Neural progenitor cell (in vitro differentiated cells): ENCODE results near the gene KRT39. TPM values are rescaled to one million over a fixed set of nuclear protein-coding genes. Genes with fewer than 3 reads are reported as not detected.

Source experiments
- DNase-seq: peaks from one replicate; pipeline ENCODE4 v3.0.0-alpha.2; 2016; ENCODE audit warnings: low spot score
- H2AFZ ChIP-seq: fragments of 200-600 bp; sonication (generic); replicated peaks from 2 replicates; pipeline ENCODE4 v1.6.1; 2016; ENCODE audit warnings: antibody characterized with exemption
- H3F3A ChIP-seq: fragments of 200-600 bp; sonication (generic); 2 replicates; pipeline ENCODE4 v1.6.1; 2016; ENCODE audit warnings: antibody characterized with exemption, low read depth
- H3K27ac ChIP-seq: fragments of 200-600 bp; sonication (generic); 2 replicates; pipeline ENCODE4 v1.5.1; 2016; ENCODE audit warnings: mild to moderate bottlenecking
- H3K27me3 ChIP-seq: fragments of 200-600 bp; sonication (generic); 2 replicates; pipeline ENCODE4 v1.6.1; 2016; ENCODE audit warnings: mild to moderate bottlenecking, moderate library complexity
- H3K36me3 ChIP-seq: fragments of 200-600 bp; sonication (generic); 2 replicates; pipeline ENCODE4 v1.5.1; 2016
- H3K4me1 ChIP-seq: fragments of 200-600 bp; sonication (generic); 2 replicates; pipeline ENCODE4 v1.6.1; 2016; ENCODE audit warnings: mixed run types
- H3K4me2 ChIP-seq: fragments of 200-600 bp; sonication (generic); 2 replicates; pipeline ENCODE4 v1.6.1; 2016
- H3K4me3 ChIP-seq: fragments of 200-600 bp; sonication (generic); 2 replicates; pipeline ENCODE4 v1.5.1; 2016
- H3K79me2 ChIP-seq: fragments of 200-600 bp; sonication (generic); 2 replicates; pipeline ENCODE4 v1.6.1; 2016; ENCODE audit warnings: low read depth
- H3K9ac ChIP-seq: fragments of 200-600 bp; sonication (generic); 2 replicates; pipeline ENCODE4 v1.6.1; 2016
- H3K9me3 ChIP-seq: fragments of 200-600 bp; sonication (generic); 2 replicates; pipeline ENCODE4 v1.5.1; 2016; ENCODE audit warnings: low read depth
- H4K20me1 ChIP-seq: fragments of 200-600 bp; sonication (generic); 2 replicates; pipeline ENCODE4 v1.6.1; 2016; ENCODE audit warnings: low read depth
- H3K27ac Mint-ChIP-seq: 3 replicates; pipeline ENCODE4 v1.8.0; 2021; ENCODE audit warnings: mixed read lengths
- H3K27me3 Mint-ChIP-seq: 2 replicates; pipeline ENCODE4 v1.8.0; 2022; ENCODE audit warnings: low read depth, mild to moderate bottlenecking, inconsistent platforms, moderate library complexity, mixed read lengths; ENCODE audit not compliant: insufficient read depth
- H3K36me3 Mint-ChIP-seq: 3 replicates; pipeline ENCODE4 v1.8.0; 2021; ENCODE audit warnings: mixed read lengths
- H3K4me1 Mint-ChIP-seq: 3 replicates; pipeline ENCODE4 v1.8.0; 2021; ENCODE audit warnings: mixed read lengths
- H3K4me3 Mint-ChIP-seq: 3 replicates; pipeline ENCODE4 v1.8.0; 2021; ENCODE audit warnings: mild to moderate bottlenecking, moderate library complexity, mixed read lengths
- H3K9me3 Mint-ChIP-seq: 3 replicates; pipeline ENCODE4 v1.8.0; 2020; ENCODE audit warnings: mixed read lengths
- CTCF ChIP-seq: fragments of 200-600 bp; sonication (generic); IDR thresholded peaks from 2 replicates; pipeline ENCODE4 v1.5.1; 2017; ENCODE audit warnings: antibody characterized with exemption, mild to moderate bottlenecking
- EZH2 ChIP-seq: fragments of 200-600 bp; sonication (generic); IDR thresholded peaks from 2 replicates; pipeline ENCODE4 v1.6.1; 2017; ENCODE audit warnings: antibody characterized with exemption, mild to moderate bottlenecking, moderate library complexity
- EZH2phosphoT487 ChIP-seq: fragments of 200-600 bp; sonication (generic); IDR thresholded peaks from 2 replicates; pipeline ENCODE4 v1.6.1; 2017; ENCODE audit warnings: antibody characterized with exemption
- total RNA-seq: library from RNA; depleted of rRNA; stranded (reverse); fragments of >200 nt; gene quantifications from 2 replicates; pipeline ENCODE4 v1.2.3, GENCODE V29; 2015; ENCODE audit warnings: low replicate concordance

Gene KRT39
- total RNA-seq, 1 donor from 2014 or later = not detected

GRCh38 chr17:40942553-40942952 lies 24.2 kb downstream of the KRT39 start:
- Histone ChIP-seq H3F3A (peaks cover 20% of the 10 kb centered on the region), H3K4me3 (no peak overlapping the region), H3K4me2 (no peak overlapping the region), H4K20me1 (no peaks in the 10 kb centered on the region), H2AFZ (no peak overlapping the region), H3K79me2 (no peaks in the 10 kb centered on the region), H3K27ac (no peak overlapping the region), H3K27me3 (no peaks in the 10 kb centered on the region), H3K9me3 (no peaks in the 10 kb centered on the region), H3K36me3 (no peaks in the 10 kb centered on the region), H3K4me1 (peaks cover 40% of the 10 kb centered on the region), H3K9ac (no peak overlapping the region)
- Mint-ChIP-seq H3K27me3 (peaks cover 4% of the 10 kb centered on the region), H3K4me1 (peaks cover 5% of the 10 kb centered on the region), H3K9me3 (no peaks in the 10 kb centered on the region), H3K27ac (no peak overlapping the region), H3K36me3 (no peaks in the 10 kb centered on the region), H3K4me3 (no peak overlapping the region)
- DNase-seq = no peak
- no peak for TF ChIP-seq EZH2phosphoT487
- TF ChIP-seq CTCF = no peak
- no peak for TF ChIP-seq EZH2

GRCh38 chr17:40940266-40940665 lies 26.5 kb downstream of the KRT39 start:
- Mint-ChIP-seq H3K27ac (no peak overlapping the region), H3K9me3 (no peaks in the 10 kb centered on the region), H3K4me3 (no peak overlapping the region), H3K36me3 (no peaks in the 10 kb centered on the region), H3K27me3 (peaks cover 4% of the 10 kb centered on the region), H3K4me1 (peaks cover 14% of the 10 kb centered on the region)
- Histone ChIP-seq H3K27ac (no peak overlapping the region), H3K27me3 (no peaks in the 10 kb centered on the region), H2AFZ (peak overlapping the region; percentile 43), H3K4me2 (no peak overlapping the region), H3K9ac (no peak overlapping the region), H3F3A (peaks cover 30% of the 10 kb centered on the region), H3K79me2 (no peaks in the 10 kb centered on the region), H3K36me3 (no peaks in the 10 kb centered on the region), H4K20me1 (no peaks in the 10 kb centered on the region), H3K4me3 (no peak overlapping the region), H3K4me1 (peaks cover 37% of the 10 kb centered on the region), H3K9me3 (no peaks in the 10 kb centered on the region)
- DNase-seq = no peak
- no peak for TF ChIP-seq EZH2phosphoT487
- TF ChIP-seq CTCF = no peak
- no peak for TF ChIP-seq EZH2

- Histone ChIP-seq H4K20me1 (no peaks in the 10 kb centered on the region), H3K79me2 (no peaks in the 10 kb centered on the region), H3K9me3 (no peaks in the 10 kb centered on the region), H3K4me1 (peaks cover 27% of the 10 kb centered on the region), H3K4me2 (no peak overlapping the region), H3K27ac (no peak overlapping the region), H3K4me3 (no peak overlapping the region), H3K36me3 (no peaks in the 10 kb centered on the region), H3K27me3 (no peaks in the 10 kb centered on the region), H2AFZ (no peak overlapping the region), H3K9ac (no peak overlapping the region), H3F3A (peaks cover 17% of the 10 kb centered on the region)
- H3K9me3 Mint-ChIP-seq = no peaks in the 10 kb centered on the region
- H3K4me3 Mint-ChIP-seq = no peak overlapping the region
- TF ChIP-seq EZH2 = no peak
- no peak for TF ChIP-seq CTCF
- TF ChIP-seq EZH2phosphoT487 = no peak
- H3K36me3 Mint-ChIP-seq = no peaks in the 10 kb centered on the region
- no peak overlapping the region for H3K27ac Mint-ChIP-seq
- H3K4me1 Mint-ChIP-seq = peaks cover 14% of the 10 kb centered on the region
- DNase-seq = no peak
- no peaks in the 10 kb centered on the region for H3K27me3 Mint-ChIP-seq
Observed at GRCh38 chr17:40938981-40939380, 27.8 kb downstream of the KRT39 start.
